Epithelial cell of proximal tubule (primary cell): ENCODE measurements around the gene PYURF. TPM values are rescaled to one million over a fixed set of nuclear protein-coding genes. Genes with fewer than 3 reads are reported as not detected.

Experiments used
- DNase-seq: peaks from one replicate; pipeline ENCODE4 v3.0.0-alpha.2; 2011; ENCODE audit warnings: low read depth
- H3K4me3 ChIP-seq: 2 replicates; pipeline ENCODE4 v1.5.1; 2011; ENCODE audit warnings: low read depth, mild to moderate bottlenecking, low read length
- total RNA-seq: library from RNA; depleted of rRNA; stranded (reverse); fragments of >200 nt; gene quantifications from 2 replicates; pipeline ENCODE4 v1.2.3, GENCODE V29; 2015
- TF ChIP-seq, protein P1 (sequence below): conservative IDR thresholded peaks from 2 replicates; pipeline ENCODE4 v1.5.1; 2012; ENCODE audit warnings: low read depth, mild to moderate bottlenecking, low read length

Gene PYURF
- total RNA-seq, 1 donor from 2014 or later: 32.9 TPM

DNA sequence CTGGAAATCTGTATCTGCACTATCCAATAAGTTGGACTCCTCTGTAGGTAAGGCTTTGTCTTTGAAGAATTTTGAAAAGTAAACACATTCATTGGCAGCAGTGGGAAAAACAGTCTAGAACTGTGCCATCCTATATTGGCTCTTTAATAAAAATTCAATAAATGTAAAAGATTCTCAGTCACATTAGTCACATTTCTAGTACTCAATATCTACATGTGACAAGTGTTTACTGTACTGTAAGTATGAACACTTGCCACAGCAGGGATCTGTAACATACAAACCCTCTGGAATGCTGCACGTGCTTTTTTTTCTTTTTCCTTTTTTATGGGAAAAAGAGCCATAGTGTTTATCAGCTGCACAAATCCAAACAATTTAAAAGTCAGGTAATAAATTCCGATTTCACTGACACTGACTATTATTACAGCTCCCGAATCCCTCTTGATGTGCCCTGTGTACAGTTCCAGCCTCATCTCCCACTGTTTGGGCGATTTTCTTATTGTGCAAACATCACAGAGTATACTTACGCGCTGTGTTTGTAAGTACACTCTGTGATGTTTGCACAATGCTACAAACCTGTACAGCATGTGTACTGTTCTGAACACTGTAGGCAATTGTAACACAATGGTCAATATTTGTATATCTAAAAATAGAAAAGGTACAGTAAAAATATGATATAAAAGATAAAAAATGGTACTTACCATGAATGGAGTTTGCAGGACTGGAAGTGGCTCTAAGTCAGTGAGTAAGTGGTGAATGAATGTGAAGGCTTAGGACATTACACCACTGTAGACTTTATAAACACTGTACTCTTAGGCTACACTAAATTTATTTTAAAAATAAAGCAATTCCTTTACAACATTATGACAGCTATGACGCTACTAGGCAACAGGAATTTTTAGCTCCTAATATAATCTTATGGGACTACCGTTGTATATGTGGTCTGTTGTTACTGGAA, 8.7 kb downstream of the PYURF start:
- TF ChIP-seq, protein P1, sequence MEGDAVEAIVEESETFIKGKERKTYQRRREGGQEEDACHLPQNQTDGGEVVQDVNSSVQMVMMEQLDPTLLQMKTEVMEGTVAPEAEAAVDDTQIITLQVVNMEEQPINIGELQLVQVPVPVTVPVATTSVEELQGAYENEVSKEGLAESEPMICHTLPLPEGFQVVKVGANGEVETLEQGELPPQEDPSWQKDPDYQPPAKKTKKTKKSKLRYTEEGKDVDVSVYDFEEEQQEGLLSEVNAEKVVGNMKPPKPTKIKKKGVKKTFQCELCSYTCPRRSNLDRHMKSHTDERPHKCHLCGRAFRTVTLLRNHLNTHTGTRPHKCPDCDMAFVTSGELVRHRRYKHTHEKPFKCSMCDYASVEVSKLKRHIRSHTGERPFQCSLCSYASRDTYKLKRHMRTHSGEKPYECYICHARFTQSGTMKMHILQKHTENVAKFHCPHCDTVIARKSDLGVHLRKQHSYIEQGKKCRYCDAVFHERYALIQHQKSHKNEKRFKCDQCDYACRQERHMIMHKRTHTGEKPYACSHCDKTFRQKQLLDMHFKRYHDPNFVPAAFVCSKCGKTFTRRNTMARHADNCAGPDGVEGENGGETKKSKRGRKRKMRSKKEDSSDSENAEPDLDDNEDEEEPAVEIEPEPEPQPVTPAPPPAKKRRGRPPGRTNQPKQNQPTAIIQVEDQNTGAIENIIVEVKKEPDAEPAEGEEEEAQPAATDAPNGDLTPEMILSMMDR: no peak
- DNase-seq: no peak
- no peak overlapping the region for H3K4me3 ChIP-seq

DNA sequence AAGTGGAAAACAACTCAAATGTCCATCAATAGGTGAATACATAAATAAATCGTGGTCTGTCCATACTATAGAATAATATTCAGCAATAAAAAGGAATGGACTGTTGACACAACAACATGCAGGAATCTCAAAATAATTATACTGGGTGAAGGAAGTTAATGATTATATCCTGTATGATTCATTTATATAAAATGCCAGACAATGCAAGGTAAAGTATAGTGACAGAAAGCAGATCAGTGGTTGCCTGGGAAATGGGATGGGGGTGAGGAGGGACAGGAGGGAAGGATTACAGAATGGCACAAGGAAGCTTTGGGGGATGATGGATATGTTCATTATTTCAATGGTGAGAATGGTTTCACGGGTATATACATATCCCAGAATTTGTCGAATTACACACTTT, 12.3 kb downstream of the PYURF start:
- no peak for DNase-seq
- H3K4me3 ChIP-seq: no peak overlapping the region
- TF ChIP-seq, protein P1: no peak

DNA sequence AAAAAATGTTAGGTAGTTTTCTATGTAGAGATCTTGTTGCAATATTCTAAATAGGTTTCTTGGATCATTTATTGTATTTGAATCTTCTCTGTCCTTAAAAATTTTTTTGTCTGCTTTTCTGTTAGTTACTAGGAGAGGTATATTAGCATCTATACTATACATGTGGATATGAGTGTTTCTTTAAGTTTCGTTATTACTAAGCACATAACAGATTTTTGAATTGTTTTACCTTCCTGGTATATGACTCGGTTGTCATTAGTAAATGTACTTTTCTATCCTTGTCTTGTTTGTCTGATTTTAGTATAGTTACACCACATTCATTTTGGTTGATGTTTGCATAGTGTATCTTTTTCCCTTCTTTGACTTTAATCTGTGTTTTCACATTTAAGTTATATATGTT, 20.2 kb downstream of the PYURF start:
- TF ChIP-seq, protein P1: no peak
- H3K4me3 ChIP-seq: no peak overlapping the region
- DNase-seq: no peak

DNA sequence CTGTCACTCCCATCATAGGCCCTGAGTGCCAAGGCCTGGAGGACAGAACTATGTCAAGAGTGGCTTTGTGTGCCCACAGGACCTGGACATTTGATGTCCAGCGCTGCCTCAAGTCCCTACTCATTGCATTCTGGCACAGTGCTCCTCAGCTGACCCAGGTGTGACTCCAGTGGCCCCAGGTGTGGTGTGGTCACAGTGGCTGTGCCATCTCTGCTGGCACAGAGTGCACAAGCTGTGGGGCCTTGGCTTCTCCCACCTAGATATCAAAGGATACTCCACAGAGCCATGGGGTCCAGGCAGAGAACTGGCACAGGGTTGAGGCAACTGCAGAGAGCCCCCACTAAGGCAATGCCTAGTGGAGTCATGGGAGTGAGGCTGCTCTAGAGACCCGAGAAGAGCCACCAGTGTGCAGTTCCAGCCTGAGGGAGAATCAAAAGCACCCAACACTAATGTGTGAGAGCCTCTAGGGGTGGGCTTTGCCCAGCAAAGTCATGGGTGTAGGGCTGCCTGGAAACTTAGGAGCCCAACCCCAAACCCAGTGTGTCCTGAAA, 25.6 kb downstream of the PYURF start:
- TF ChIP-seq, protein P1: no peak
- no peak for DNase-seq
- H3K4me3 ChIP-seq: no peak overlapping the region

DNA sequence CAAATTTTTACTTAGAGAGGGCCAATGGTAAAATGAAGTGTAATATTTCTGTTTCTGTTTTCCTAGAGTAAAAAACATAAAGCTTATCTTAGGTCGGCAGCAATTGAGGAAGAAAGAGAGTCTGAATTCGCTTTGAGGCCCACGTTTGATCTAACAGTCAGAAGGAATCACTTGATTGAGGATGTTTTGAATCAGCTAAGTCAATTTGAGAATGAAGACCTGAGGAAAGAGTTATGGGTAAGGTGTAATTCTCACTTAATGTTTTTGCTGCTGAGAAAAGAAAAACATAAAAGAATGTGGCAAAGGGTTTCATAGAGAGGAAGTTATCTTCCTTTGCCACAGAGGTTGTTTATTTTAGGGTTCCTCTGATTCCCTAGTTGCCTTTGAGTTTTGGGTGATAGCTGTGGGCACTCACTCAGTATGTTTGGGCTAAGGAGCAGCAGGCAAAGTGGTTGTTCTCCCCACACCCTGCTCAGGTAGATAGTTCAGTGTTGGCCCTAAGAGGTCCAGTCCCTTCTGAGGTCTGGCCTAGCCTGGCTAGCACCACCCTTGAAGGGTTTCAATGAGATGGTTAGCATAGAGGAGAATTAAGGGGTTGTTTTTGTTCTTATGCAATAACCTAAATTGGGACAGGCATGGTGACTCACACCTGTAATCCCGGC, 34.3 kb downstream of the PYURF start:
- no peak overlapping the region for H3K4me3 ChIP-seq
- TF ChIP-seq, protein P1: no peak
- no peak for DNase-seq

DNA sequence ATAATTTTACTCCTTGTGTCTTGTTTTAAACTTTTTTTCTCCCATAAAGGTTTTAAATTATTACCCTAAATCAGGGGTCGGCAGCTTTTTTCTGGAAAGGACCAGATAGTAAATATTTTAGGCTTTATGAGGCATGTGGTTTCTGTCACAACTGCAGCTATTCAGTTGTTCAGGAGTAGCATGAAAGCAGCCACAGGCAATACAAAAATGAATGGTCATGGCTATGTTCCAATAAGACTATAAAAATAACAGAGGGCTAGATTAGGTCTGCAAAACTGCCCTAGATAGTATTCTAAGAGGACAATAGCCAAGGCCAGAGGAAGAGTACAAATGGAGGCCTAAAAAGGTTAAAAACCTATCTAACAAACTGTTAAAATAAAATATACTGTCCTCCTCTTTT, 42.0 kb downstream of the PYURF start:
- no peak for DNase-seq
- TF ChIP-seq, protein P1: no peak
- no peak overlapping the region for H3K4me3 ChIP-seq
